Measurements from ENCODE around the gene GPX7. TPM values are rescaled to one million over a fixed set of nuclear protein-coding genes. Genes with fewer than 3 reads are reported as not detected.

GPX7 gene
- total and polyA plus RNA-seq, 2 donors from 2014 or later, result 9.7 to 14.3 TPM

GRCh38 chr1:52615489-52616042, 13.4 kb downstream of the GPX7 start:
- Histone ChIP-seq H3K9ac (ENCODE audit: low read length in 3 of 3) (no peak overlapping the region), H3K36me3 (ENCODE audit: control insufficient read depth in 2 of 3, insufficient read depth in 3 of 3, low read length in 3 of 3) (no peaks in the 10 kb centered on the region), H3K4me3 (ENCODE audit: low read length in 3 of 3) (no peak overlapping the region), H3K27me3 (ENCODE audit: control insufficient read depth, insufficient read depth, low read length) (no peaks in the 10 kb centered on the region), H3K27ac (ENCODE audit: low read depth in 2 of 2, low read length in 2 of 2) (no peak overlapping the region), H3K4me1 (ENCODE audit: control insufficient read depth in 2 of 3, insufficient read depth in 2 of 3, low read depth in 1 of 3, low read length in 3 of 3) (peaks cover 0 to 4% (median 0%) of the 10 kb centered on the region in 3 donors), H3K9me3 (ENCODE audit: control insufficient read depth in 2 of 3, insufficient read depth in 1 of 3, low read length in 3 of 3) (no peaks in the 10 kb centered on the region)
- no peak for DNase-seq
- no peak for TF ChIP-seq CTCF (IDR thresholded peaks at IDR 0.05; ENCODE audit: borderline replicate concordance, extremely low read depth, insufficient read depth)
- FAIRE-seq, result no peak
- intact Hi-C loops (cut with DNase I), result no loop called here

- intact Hi-C loops (cut with DNase I), result no loop called here
- DNase-seq, result no peak
- Histone ChIP-seq H3K27ac (ENCODE audit: low read depth in 2 of 2, low read length in 2 of 2) (no peak overlapping the region), H3K4me1 (ENCODE audit: control insufficient read depth in 2 of 3, insufficient read depth in 2 of 3, low read depth in 1 of 3, low read length in 3 of 3) (no peaks in the 10 kb centered on the region), H3K9me3 (ENCODE audit: control insufficient read depth in 2 of 3, insufficient read depth in 1 of 3, low read length in 3 of 3) (peaks cover 0 to 5% (median 2%) of the 10 kb centered on the region in 3 donors), H3K36me3 (ENCODE audit: control insufficient read depth in 2 of 3, insufficient read depth in 3 of 3, low read length in 3 of 3) (no peaks in the 10 kb centered on the region), H3K27me3 (ENCODE audit: control insufficient read depth, insufficient read depth, low read length) (no peaks in the 10 kb centered on the region), H3K4me3 (ENCODE audit: low read length in 3 of 3) (no peak overlapping the region), H3K9ac (ENCODE audit: low read length in 3 of 3) (no peak overlapping the region)
- no peak for FAIRE-seq
- TF ChIP-seq CTCF (IDR thresholded peaks at IDR 0.05; ENCODE audit: borderline replicate concordance, extremely low read depth, insufficient read depth), result no peak
Observed at GRCh38 chr1:52621950-52622349, 19.8 kb downstream of the GPX7 start.

GRCh38 chr1:52623812-52624211, 21.6 kb downstream of the GPX7 start:
- H3K9me3 ChIP-seq (ENCODE audit: control insufficient read depth in 2 of 3, insufficient read depth in 1 of 3, low read length in 3 of 3), result peaks cover 0 to 5% (median 2%) of the 10 kb centered on the region in 3 donors
- no peaks in the 10 kb centered on the region for H3K4me1 ChIP-seq (ENCODE audit: control insufficient read depth in 2 of 3, insufficient read depth in 2 of 3, low read depth in 1 of 3, low read length in 3 of 3)
- no peaks in the 10 kb centered on the region for H3K27me3 ChIP-seq (ENCODE audit: control insufficient read depth, insufficient read depth, low read length)
- no peak overlapping the region for H3K4me3 ChIP-seq (ENCODE audit: low read length in 3 of 3)
- no peak for TF ChIP-seq CTCF (IDR thresholded peaks at IDR 0.05; ENCODE audit: borderline replicate concordance, extremely low read depth, insufficient read depth)
- intact Hi-C loops (cut with DNase I), result no loop called here
- DNase-seq, result no peak
- H3K9ac ChIP-seq (ENCODE audit: low read length in 3 of 3), result no peak overlapping the region
- H3K36me3 ChIP-seq (ENCODE audit: control insufficient read depth in 2 of 3, insufficient read depth in 3 of 3, low read length in 3 of 3), result no peaks in the 10 kb centered on the region
- H3K27ac ChIP-seq (ENCODE audit: low read depth in 2 of 2, low read length in 2 of 2), result no peak overlapping the region
- FAIRE-seq, result no peak

- intact Hi-C loops (cut with DNase I), result no loop called here
- no peak for TF ChIP-seq CTCF (IDR thresholded peaks at IDR 0.05; ENCODE audit: borderline replicate concordance, extremely low read depth, insufficient read depth)
- Histone ChIP-seq H3K9me3 (ENCODE audit: control insufficient read depth in 2 of 3, insufficient read depth in 1 of 3, low read length in 3 of 3) (peaks cover 0 to 2% (median under 1%) of the 10 kb centered on the region in 3 donors), H3K4me1 (ENCODE audit: control insufficient read depth in 2 of 3, insufficient read depth in 2 of 3, low read depth in 1 of 3, low read length in 3 of 3) (peaks cover 0 to 7% (median 0%) of the 10 kb centered on the region in 3 donors), H3K4me3 (ENCODE audit: low read length in 3 of 3) (no peak overlapping the region), H3K9ac (ENCODE audit: low read length in 3 of 3) (no peak overlapping the region), H3K27me3 (ENCODE audit: control insufficient read depth, insufficient read depth, low read length) (no peaks in the 10 kb centered on the region), H3K27ac (ENCODE audit: low read depth in 2 of 2, low read length in 2 of 2) (no peak overlapping the region), H3K36me3 (ENCODE audit: control insufficient read depth in 2 of 3, insufficient read depth in 3 of 3, low read length in 3 of 3) (no peaks in the 10 kb centered on the region)
- no peak for FAIRE-seq
- no peak for DNase-seq
Observed at GRCh38 chr1:52627028-52627427, 24.9 kb downstream of the GPX7 start.

Measured in kidney (tissue), 14 donors.